Measurements from ENCODE around the gene UBL3. TPM values are rescaled to one million over a fixed set of nuclear protein-coding genes. Genes with fewer than 3 reads are reported as not detected.

UBL3 gene
- total RNA-seq, 1 donor from 2014 or later: 15.9 TPM

DNA sequence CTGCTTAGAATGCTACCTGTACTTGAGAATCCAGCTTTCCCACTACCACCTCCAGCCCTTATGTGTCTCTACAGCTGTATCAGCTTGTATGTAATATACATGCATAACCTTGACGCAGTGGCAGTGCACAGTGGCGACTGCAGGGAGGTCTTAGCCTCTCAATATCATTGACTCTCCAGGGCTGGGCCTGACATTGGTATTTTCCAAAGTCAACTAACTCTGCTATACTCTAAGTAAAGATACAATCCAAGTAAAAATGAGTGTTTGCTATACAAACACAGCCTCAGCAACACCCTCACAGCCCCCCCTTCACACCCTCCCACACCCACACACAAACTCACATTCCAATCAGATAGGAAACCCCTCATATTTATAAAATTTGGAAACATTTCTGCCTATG, 6.7 kb upstream of the UBL3 start:
- no peak for DNase-seq (ENCODE audit: low read depth in 2 of 2)

GRCh38 chr13:29856426-29856825, 6.0 kb upstream of the UBL3 start:
- no peak for DNase-seq (ENCODE audit: low read depth in 2 of 2)

GRCh38 chr13:29855784-29856183, 5.4 kb upstream of the UBL3 start:
- no peak for DNase-seq (ENCODE audit: low read depth in 2 of 2)

DNA sequence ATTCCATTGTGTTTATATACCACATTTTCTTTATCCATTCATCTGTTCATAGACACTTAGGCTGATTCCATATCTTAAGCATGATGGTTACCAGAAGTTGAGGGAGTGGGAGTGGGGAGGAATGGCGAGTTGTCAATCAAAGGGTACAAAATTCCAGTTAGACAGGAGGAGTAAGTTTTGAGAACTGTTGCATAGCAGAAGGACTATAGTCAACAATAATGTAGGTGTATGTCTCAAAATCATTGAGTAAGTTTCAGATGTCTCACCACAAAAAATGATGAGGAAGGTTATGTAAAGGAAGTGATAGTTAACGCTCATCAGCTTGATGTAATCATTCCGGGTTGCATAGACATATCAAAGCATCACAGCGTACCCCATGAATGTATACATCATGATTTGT, 4.6 kb upstream of the UBL3 start:
- no peak for DNase-seq (ENCODE audit: low read depth in 2 of 2)

GRCh38 chr13:29853131-29853530, 2.7 kb upstream of the UBL3 start:
- no peak for DNase-seq (ENCODE audit: low read depth in 2 of 2)

GRCh38 chr13:29852472-29853054, 2.1 kb upstream of the UBL3 start:
- no peak for DNase-seq (ENCODE audit: low read depth in 2 of 2)

DNA sequence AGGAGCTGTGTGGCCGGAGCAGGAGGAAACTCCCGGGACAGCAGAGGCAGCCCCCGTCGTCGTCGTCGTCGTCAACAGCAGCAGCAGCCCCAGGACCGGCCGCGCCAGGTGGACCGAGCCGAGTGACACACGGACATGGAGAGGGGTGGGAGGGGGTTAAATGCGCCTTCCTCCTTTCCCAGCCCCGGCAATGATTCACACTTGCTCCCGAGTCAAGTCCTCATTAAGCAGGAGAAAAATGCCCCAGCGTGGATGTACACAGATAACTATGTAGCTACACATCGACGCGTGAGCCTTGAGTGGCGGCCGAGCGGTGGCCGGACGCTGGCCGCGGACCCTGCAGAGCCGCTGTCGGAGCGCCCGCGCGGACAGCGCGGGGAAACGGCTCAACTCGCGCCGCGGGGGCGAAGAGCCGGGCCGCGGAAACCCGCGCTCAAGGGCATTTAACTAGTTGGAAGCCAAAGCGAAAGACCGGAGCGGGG, 645 bp downstream of the UBL3 start:
- DNase-seq (ENCODE audit: low read depth in 2 of 2): peak; percentile 67 to 76

GRCh38 chr13:29849071-29849631, 1.3 kb downstream of the UBL3 start:
- DNase-seq (ENCODE audit: low read depth in 2 of 2): peak; percentile 53 to 54

GRCh38 chr13:29847501-29847983, 2.9 kb downstream of the UBL3 start:
- DNase-seq (ENCODE audit: low read depth in 2 of 2): peak; percentile 38 to 49

DNA sequence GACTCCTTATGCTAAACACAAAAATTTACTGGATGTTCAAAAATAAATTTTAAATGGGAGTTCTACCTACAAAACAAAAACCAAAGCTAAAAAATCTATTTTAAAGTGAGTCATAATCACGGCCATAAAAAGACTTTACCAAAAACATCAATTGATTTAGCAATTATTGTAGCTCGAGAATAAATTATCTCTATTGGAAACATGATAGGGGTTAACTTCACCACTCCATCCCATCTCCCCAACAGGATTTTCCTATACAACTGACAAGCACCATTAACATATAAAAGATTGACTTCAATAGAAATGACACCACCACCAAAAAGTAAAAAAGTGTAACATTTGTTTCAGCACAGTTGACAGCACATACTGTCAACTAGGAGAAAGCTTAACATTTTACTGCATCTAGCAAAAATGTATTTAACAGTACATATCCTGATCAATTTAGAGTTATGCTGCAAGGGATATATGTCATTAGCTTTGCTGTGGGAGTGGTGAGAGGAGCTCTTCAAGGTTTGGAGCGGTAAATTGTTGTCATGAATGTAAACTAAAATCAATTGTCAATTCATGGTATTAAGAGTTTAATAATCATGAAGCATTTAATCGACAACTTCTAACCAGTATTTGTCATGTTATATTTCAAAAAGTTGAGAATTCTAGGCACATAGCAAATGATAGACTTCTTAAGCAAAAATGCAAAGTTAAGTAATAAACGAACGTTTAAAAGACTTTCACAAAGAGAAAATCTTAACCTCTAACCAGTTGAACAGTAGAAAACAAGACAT, 3.8 kb downstream of the UBL3 start:
- no peak for DNase-seq (ENCODE audit: low read depth in 2 of 2)

DNA sequence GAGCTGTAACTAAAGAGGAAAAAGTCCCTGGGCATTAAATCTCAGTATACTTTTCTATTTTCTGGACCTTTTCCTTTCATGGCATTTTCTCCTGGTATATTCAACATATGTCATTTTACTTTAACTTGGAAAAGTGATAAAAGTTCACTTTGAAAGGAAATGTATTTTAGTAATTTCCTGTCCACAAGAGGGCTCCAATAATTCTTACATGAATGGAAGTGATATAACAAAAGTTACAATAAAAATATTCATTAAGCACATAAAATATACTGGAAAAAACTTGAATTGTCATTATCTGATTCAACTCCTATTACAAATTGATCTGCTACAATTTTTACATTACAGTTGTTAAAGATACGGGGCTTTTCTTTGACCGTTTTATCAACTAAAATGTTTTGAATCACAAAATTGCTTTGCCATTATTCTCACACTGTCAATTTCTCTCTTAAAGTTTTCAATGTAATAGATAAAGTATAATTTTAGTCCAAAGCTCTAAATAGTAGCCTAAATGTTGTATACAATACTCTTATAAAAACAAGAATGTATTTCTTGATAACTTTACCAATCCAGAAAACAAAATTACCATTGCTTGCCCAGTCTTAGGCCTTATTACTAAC, 4.9 kb downstream of the UBL3 start:
- peak; percentile 33 to 48 for DNase-seq (ENCODE audit: low read depth in 2 of 2)

GRCh38 chr13:29844441-29844840, 6.0 kb downstream of the UBL3 start:
- no peak for DNase-seq (ENCODE audit: low read depth in 2 of 2)

- no peak for DNase-seq (ENCODE audit: low read depth in 2 of 2)
Observed at GRCh38 chr13:29840585-29840984, 9.8 kb downstream of the UBL3 start.

- no peak for DNase-seq (ENCODE audit: low read depth in 2 of 2)
Observed at GRCh38 chr13:29835280-29836061, 14.9 kb downstream of the UBL3 start.

- DNase-seq (ENCODE audit: low read depth in 2 of 2): no peak
Observed at GRCh38 chr13:29832761-29833298, 17.6 kb downstream of the UBL3 start.

DNA sequence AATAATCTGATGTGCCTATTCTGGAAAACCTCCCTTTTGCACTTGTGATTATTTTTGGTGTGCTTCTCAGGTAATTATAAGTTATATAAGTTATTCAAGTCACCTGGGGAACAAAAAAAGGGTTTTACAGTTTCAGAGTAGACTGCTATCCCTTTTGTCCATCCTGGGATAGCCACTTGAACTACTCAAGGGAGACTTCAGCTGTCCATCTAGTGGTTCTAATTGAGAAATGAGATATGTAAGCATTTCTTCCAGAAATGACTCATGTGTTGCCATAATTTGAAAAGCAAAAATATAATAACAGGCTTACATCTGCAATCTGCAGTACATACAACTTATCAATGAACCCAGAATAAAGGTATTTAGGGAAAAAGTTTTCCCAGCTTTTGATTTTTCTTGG, 20.4 kb downstream of the UBL3 start:
- no peak for DNase-seq (ENCODE audit: low read depth in 2 of 2)

DNA sequence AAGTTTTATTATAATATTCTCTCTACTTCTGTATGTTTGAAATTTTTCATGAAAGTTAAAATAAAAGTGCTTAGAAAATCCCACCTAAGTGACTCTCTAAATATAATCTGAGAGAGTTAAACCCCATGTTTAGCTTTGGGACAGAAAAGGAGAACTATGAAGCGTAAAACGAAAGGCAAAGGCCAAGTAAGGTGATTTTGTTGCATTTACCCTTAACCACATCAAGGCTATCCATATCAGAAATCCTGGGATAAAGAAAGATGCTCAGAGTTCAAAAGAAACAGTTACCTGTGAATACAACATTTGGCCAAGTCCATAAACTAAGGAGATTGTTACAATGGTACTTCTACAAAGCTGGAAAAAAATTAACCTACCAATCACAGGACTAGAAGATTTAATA, 31.3 kb downstream of the UBL3 start:
- no peak for DNase-seq (ENCODE audit: low read depth in 2 of 2)

GRCh38 chr13:29817604-29818378, 32.6 kb downstream of the UBL3 start:
- DNase-seq (ENCODE audit: low read depth in 2 of 2): peak in 1 of 2 donors; percentile 17

- DNase-seq (ENCODE audit: low read depth in 2 of 2): no peak
Observed at GRCh38 chr13:29816715-29817114, 33.7 kb downstream of the UBL3 start.

- no peak for DNase-seq (ENCODE audit: low read depth in 2 of 2)
Observed at GRCh38 chr13:29815336-29815735, 35.1 kb downstream of the UBL3 start.

Measured in lung microvascular endothelial cell (primary cell).